Endometrial microvascular endothelial cells (primary cell): ENCODE measurements around the gene VTCN1. TPM values are rescaled to one million over a fixed set of nuclear protein-coding genes. Genes with fewer than 3 reads are reported as not detected.
"Not testable (repeated sequence)": the region's sequence is repeated elsewhere in the genome, so short reads cannot be mapped to it uniquely, and the experiment has no call there.

ENCODE experiments used
- in situ Hi-C: cut with HindIII; loops from 2 replicates; pipeline ENCODE4 v1.10.0; 2017; ENCODE audit warnings: low sequenced_read_pairs, low pct_unique_long_range_greater_than_20kb; ENCODE audit errors: inconsistent ontology term
- total RNA-seq: library from RNA; depleted of rRNA; stranded (reverse); fragments of >200 nt; gene quantifications from one replicate; pipeline ENCODE4 v1.2.3, GENCODE V29; 2015; ENCODE audit errors: inconsistent ontology term

Gene VTCN1
- total RNA-seq, 1 donor from 2014 or later, result not detected

DNA sequence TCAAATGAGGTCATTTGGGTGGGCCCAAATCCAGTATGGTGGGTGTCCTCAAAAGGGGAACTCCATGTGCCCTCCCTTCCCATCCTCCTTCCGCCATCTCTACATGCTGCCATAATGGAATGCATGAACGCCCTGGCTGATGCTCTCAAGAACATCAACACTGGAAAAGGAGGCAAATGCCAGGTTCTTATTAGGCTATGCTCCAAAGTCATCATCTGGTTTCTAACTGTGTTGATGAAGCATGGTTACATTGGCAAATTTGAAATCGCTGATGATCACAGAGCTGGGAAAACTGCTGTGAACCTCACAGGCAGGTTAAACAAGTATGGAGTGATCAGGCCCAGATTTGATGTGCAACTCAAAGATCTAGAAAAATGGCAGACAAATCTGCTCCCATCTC is 72.6 kb downstream of the VTCN1 start:
- in situ Hi-C loops, result no loop called here

DNA sequence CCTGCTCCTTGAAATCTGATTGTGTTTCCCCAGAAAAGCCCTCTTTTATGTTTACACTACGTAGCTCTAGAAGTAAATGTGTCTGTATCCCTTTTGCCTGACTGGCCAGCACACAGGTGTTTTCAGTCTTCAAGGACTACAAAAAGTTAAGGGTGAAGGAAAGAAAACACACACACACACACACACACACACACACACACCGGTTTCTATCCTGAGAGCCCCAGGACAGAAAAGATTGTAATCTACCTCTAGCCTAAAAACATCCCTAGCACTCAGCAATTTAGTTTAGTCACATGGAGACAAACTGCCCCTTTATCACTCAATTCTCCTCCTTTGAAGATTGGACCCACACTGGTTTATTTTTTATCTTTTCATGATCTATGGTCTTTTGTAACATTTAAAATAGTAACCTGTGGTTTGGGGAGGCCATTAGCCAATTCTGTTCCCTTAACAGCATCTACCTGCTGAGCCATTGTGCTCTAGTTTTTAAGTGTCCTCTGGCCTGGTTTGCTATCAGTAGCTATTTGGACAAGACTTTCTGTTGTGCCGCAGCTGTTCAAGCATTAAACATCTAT is 73.4 kb downstream of the VTCN1 start:
- in situ Hi-C loops, result no loop called here

DNA sequence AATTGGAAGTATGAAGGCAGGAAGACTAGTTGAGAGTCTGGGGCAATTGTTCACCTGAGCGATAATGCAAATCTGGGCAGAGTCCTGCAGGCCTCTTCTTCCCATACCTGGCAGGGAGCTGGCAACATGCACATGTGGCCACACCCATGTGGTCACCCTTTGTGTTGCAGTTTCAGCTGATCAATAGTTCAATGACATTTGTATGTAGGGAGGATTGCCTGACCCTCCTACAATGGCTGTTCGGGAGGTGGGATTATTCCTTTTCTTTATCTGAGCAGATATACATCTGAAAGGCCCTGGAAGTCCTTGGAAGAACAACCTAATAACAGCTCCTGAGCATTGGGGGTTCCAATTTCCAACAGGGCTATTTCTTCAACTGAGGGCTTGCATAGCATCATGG is 74.0 kb downstream of the VTCN1 start:
- in situ Hi-C loops, result no loop called here

DNA sequence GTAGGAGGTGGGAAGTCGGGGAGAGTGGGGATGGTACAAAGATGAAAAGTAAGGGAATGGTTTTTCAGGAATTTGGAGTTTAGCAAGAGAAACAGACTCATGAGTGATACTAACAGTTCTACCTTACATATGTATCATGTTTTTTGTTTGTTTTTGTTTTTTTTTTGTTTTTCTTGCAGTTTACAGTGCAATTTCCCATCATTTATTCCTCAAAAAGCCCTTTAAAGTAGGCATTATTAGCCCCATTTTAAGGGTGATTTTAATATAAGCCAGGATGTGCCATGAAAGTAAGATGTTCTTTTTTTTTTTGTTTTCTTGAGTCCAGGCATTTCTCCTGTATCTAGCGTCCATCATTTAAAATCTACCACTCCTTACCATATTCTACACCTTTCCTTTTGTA is 75.4 kb downstream of the VTCN1 start:
- in situ Hi-C loops, result no loop called here

- in situ Hi-C loops, result no loop called here
These were observed 80.2 kb downstream of the VTCN1 start for GRCh38 chr1:117130526-117130925.

DNA sequence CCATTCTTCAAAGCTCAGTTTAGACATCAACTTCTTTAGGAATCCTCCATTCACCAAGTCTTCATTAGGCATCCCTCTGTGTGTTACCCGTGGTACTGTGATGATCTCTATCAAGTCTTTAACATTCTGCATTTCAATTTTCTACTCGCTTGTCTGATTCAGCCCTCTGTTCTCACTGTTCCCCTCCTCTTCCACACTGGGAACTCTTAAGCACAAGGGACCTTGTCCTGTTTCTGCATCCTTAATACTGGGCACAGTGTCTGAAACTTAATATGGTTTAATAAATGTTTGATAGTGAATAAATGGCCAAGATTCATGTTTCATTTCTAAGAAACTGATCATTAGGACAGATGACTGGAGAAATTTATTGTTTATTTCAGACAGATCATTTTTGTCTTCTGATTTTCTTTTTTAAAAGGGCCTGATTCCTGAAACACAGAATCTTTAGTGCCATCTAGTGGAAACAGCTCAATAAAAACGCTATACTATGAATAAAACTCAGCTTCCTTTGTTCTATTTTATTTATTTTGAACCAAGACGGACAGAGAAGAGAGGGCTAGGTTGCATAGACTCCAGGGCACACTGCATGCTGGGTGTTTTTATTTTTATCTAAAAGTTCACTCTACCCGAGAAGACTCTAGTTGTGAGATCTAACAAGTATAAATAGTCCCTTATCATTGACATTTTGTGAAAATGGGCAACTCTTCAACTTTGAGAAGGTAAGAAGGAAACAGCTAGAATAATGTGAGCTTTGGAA is 82.2 kb downstream of the VTCN1 start:
- in situ Hi-C loops, result no loop called here

GRCh38 chr1:117127795-117128194 is 82.9 kb downstream of the VTCN1 start:
- in situ Hi-C loops, result no loop called here

DNA sequence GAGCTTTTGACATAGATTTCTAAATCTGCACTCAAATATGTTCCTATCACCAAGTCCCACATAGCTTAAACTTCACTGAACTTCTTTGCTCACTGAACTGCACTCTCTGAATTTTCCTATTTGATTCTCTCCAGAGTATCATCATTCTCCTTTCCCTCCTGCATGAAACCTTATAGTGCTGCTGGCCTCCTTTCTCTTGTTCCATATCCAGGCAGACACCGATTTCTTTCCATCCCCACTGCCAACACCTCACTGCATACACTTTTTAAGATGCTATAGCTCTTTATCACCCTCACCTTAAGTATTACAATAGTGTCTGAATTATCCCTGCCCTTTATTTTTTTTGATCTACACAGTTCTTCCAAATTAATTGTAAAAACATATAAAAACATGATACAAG is 86.1 kb downstream of the VTCN1 start:
- in situ Hi-C loops, result no loop called here

DNA sequence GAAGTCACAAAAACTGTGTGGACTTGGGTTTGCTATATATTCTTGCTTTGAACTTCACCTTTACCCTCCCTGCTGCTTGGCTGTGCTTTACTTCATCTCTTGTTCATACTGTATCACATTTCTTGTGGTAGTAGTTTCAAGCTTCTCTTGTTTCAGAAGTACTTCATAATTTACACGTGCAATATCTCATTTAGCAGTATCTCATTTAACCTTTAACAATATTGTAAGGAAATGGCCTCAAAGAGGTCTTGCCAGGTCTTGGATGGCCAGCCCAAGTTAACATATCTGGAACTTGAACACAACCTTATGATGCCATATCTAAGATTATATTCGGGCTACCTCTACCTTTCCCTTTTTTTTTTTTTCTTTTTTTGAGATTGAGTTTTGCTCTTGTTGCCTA is 87.5 kb downstream of the VTCN1 start:
- in situ Hi-C loops, result no loop called here

GRCh38 chr1:117122330-117123025 is 88.2 kb downstream of the VTCN1 start:
- in situ Hi-C loops, result no loop called here

DNA sequence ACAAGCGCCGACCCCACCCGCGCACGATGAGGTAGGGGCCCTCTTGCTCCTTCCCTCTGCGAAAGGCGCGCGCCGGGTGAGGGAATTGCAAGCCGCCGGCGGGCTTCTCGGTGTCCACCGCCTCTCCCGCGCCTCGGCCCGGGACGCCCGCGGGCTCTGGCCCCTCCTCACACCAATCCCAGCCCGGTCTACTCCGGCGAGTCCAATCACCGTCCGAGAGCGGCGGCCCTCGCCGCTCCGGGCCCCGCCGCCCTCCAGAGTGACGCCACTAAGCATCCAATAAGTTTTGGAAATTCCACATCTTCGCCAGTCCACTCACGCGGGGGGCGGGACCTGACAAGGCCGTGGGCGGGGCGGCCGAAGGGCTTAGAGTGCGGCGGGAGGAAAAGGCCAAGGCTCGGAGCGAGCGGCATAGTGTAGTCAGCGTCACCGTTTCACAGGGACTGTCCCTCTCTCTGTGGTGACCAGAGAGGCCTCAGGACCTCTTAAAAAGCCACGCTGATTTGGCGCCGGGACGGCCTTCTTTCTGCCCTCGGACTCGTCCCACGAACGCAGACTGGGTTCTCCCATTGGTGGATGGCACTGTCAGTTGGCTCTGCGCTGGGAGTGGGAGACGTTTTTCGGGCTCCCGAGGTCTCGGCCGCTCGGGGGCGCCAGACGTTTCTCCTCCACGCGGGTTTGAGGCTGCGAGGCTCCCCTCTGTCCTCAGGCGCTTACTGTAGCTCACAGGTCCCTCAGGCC is 89.0 kb downstream of the VTCN1 start, which contains the start of gene TRIM45:
Gene TRIM45 (minus strand): TSS at position 161 of the 741 bp plus-strand sequence. CDS start 548 bp downstream, outside the sequence.
- in situ Hi-C loops, result no loop called here

DNA sequence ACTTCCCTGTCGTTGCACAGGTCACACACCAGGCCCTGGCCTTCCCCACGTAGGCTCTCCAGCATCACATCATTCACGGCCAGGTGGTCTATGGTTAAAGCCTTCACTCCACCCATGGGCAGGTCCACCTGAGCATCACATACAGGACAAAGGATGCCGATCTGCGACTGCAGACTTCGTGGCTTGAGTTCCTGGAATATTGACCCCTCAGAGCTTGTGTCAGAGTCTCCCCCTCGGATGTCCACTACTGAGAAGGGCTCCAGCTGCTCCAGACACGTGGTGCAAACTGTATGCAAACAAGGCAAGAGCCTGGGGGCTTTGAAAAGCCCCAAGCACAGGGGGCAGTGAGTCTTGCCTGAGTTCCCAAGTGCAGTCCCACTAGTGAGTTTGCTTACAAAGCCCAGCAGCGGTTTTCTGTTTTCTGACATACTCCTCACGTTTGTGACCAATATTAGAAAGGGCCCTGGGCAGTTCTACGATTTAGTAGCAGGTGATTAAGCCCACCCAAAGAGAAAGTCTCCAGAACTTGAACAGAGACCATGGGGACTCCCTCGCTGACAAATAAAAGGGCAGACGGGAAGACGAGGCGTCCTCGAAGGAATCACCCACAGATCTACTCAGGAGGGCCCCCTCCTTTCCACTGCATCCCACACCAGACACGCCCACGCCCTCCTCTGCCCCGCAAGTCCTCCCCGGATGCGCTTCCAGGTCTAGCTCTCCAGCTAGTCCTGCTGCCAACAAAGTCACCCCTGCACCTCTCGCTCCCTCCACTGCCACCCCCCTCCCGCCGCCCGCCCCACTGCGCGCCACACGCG is 89.7 kb downstream of the VTCN1 start:
- in situ Hi-C loops, result no loop called here

- in situ Hi-C loops, result not testable (repeated sequence)
These were observed 91.6 kb downstream of the VTCN1 start for GRCh38 chr1:117119144-117119543.

- in situ Hi-C loops, result no loop called here
These were observed 92.6 kb downstream of the VTCN1 start for GRCh38 chr1:117118137-117118536.

- in situ Hi-C loops, result no loop called here
These were observed 93.0 kb downstream of the VTCN1 start for GRCh38 chr1:117117697-117118096.

DNA sequence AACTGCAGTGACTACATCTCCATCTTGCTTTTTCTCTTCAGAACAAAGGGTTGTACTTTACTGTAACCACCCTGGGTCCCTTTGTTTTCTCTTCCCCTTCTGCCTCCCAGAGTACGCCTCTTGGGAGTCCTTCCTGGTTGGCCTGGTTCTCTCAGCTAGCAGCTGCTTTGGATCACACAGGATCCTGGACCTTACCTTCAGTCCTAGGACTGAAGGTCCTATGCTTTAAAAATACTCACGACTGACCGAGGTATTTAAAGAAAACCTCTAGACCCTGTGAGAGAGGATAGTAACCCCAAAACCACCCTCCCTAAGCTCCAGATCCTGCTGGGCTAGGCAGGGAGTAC is 94.0 kb downstream of the VTCN1 start:
- in situ Hi-C loops, result no loop called here

- in situ Hi-C loops, result no loop called here
These were observed 94.5 kb downstream of the VTCN1 start for GRCh38 chr1:117116090-117116783.

DNA sequence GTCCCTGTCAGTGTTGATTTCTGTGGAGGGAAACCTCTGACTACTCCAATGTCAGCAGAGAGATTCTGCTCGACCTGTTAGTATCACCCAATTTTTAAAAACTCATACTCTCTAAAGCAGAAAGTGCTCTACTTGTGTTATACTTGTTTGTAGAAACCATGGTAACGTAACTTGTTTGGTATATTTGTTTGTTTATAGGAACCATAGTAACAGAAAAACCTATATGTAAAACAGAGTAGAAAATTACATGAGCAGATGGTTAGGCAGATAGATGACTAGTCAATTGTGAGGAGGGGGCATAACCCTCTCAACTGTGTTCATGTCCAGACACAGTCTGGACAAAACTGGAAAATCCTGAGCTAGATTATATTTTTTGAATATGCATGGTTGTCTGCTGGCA is 95.8 kb downstream of the VTCN1 start:
- in situ Hi-C loops, result no loop called here
